Dendritic cell treated with granulocyte-macrophage colony-stimulating factor and Interleukin-4, amounts not matched to agents 40 ng/mL and 50 ng/mL, for 4 days (primary cell): ENCODE results near the gene FTL.

ENCODE experiments used
- H3K27ac Mint-ChIP-seq: one replicate; pipeline ENCODE4 v1.8.0; 2022; ENCODE audit warnings: mild to moderate bottlenecking, mixed read lengths
- H3K27me3 Mint-ChIP-seq: one replicate; pipeline ENCODE4 v1.8.0; 2022; ENCODE audit warnings: mild to moderate bottlenecking, mixed read lengths
- H3K36me3 Mint-ChIP-seq: one replicate; pipeline ENCODE4 v1.8.0; 2022; ENCODE audit warnings: low read depth, mixed read lengths
- H3K4me1 Mint-ChIP-seq: one replicate; pipeline ENCODE4 v1.8.0; 2022; ENCODE audit warnings: low read depth, mixed read lengths
- H3K4me3 Mint-ChIP-seq: one replicate; pipeline ENCODE4 v1.8.0; 2022; ENCODE audit warnings: mild to moderate bottlenecking, moderate library complexity, mixed read lengths
- H3K9me3 Mint-ChIP-seq: one replicate; pipeline ENCODE4 v1.8.0; 2022; ENCODE audit warnings: mixed read lengths
- intact Hi-C: fragments of 100-400 bp; cut with micrococcal nuclease; formaldehyde crosslinking; loops from one replicate; pipeline ENCODE4 v1.15.0; 2022

Gene FTL

GRCh38 chr19:48965806-48966540 is 864 bp downstream of the FTL start:
- intact Hi-C loops = loop anchor here (5.0 kb wide), 1 partner anchor 319 kb away; the partner anchor contains the start of gene CA11
- H3K36me3 Mint-ChIP-seq = peaks cover 97% of the 10 kb centered on the region
- no peaks in the 10 kb centered on the region for H3K27me3 Mint-ChIP-seq
- no peaks in the 10 kb centered on the region for H3K9me3 Mint-ChIP-seq
- H3K27ac Mint-ChIP-seq = peak overlapping the region; percentile 98
- peak overlapping the region; percentile 100 for H3K4me3 Mint-ChIP-seq
- H3K4me1 Mint-ChIP-seq = peaks cover 76% of the 10 kb centered on the region

GRCh38 chr19:48966541-48967345 is 1.6 kb downstream of the FTL start:
- H3K36me3 Mint-ChIP-seq = peaks cover 94% of the 10 kb centered on the region
- no peaks in the 10 kb centered on the region for H3K27me3 Mint-ChIP-seq
- peaks cover 71% of the 10 kb centered on the region for H3K4me1 Mint-ChIP-seq
- peak overlapping the region; percentile 98 for H3K27ac Mint-ChIP-seq
- intact Hi-C loops = loop anchor here (1.0 to 5.0 kb wide), 3 partner anchors 66 to 319 kb away; partner anchors contain the start of genes CA11, NUCB1 and PPP1R15A
- no peaks in the 10 kb centered on the region for H3K9me3 Mint-ChIP-seq
- peak overlapping the region; percentile 100 for H3K4me3 Mint-ChIP-seq

DNA sequence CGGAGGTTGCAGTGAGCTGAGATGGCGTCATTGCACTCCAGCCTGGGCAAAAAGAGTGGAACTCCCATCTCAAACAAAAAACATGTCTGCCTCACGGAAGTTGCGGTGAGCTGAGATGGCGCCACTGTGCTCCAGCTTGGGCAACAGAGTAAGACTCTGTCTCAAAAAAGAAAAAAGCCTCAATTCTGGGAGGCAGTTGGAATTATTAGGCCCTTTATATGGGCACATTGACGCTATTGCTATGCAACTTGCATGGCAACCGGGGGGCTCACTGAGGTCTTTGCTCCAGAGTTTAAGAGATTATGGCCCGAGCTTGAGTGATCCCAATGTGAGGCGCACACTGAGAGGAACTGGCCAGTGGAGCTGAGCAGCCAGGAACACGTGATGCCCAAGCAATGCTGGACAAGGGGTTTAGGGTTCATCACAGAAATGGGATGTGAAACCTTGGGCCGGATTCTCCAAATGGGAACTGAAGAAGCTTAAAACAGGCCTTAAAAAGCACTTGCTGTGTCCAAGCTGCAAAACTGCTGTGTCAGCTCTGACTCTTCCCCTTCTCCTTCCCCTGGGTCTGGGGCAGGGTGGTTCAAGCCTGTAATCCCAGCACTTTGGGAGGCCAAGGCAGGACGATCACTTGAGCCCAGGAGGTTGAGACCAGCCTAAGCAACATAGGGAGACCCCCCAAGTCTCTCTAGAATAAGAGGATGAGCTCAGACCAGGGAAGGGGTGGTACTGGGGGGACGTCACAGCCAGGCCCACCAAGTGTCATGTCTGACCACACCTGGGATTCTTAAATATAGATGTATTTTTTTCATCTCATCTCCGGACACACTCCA is 2.5 kb downstream of the FTL start:
- intact Hi-C loops = loop anchor here (1.0 to 5.0 kb wide), 3 partner anchors 67 to 320 kb away; partner anchors contain the start of genes CA11, NUCB1 and PPP1R15A
- peaks cover 62% of the 10 kb centered on the region for H3K4me1 Mint-ChIP-seq

DNA sequence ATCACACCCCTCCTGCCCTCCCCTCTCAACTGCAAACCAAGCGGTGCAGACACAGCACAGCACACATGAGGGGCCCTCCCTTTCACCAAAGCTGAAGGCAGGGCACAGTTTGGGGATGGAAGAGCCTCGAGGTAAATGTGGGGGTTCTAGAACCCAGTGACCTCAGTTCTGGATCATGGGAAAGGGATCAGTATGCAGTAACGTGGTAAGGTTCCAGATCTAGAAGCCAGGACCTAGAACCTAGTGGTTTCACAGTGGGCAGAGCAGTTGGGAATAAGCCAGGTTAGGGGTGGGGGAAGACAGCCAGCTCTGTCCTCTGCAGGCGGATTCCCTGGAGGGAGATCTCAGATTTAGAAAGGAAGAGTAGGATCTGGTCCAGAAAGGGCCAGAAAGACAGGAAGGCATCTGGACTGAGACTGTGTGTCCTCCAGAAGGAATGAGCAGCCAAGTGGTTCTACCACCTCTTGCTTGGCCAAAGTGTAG is 3.1 kb downstream of the FTL start:
- Mint-ChIP-seq H3K27me3 (no peaks in the 10 kb centered on the region), H3K9me3 (no peaks in the 10 kb centered on the region), H3K4me3 (peak overlapping the region; percentile 100), H3K4me1 (peaks cover 56% of the 10 kb centered on the region), H3K36me3 (peaks cover 90% of the 10 kb centered on the region), H3K27ac (peak overlapping the region; percentile 98)
- intact Hi-C loops = loop anchor here (5.0 kb wide), 1 partner anchor 321 kb away; the partner anchor contains the start of gene CA11

More for the DNA sequence above, 2.5 kb downstream of the FTL start:
- peak overlapping the region; percentile 100 for H3K4me3 Mint-ChIP-seq
- H3K9me3 Mint-ChIP-seq = no peaks in the 10 kb centered on the region
- peak overlapping the region; percentile 98 for H3K27ac Mint-ChIP-seq
- no peaks in the 10 kb centered on the region for H3K27me3 Mint-ChIP-seq
- H3K36me3 Mint-ChIP-seq = peaks cover 90% of the 10 kb centered on the region

GRCh38 chr19:48968813-48969218 is 3.7 kb downstream of the FTL start:
- intact Hi-C loops = loop anchor here (5.0 kb wide), 1 partner anchor 322 kb away; the partner anchor contains the start of gene CA11
- peak overlapping the region; percentile 98 for H3K27ac Mint-ChIP-seq
- H3K4me1 Mint-ChIP-seq = peaks cover 50% of the 10 kb centered on the region
- no peak overlapping the region for H3K4me3 Mint-ChIP-seq
- no peaks in the 10 kb centered on the region for H3K9me3 Mint-ChIP-seq
- no peaks in the 10 kb centered on the region for H3K27me3 Mint-ChIP-seq
- peaks cover 90% of the 10 kb centered on the region for H3K36me3 Mint-ChIP-seq

GRCh38 chr19:48969276-48970138 is 4.4 kb downstream of the FTL start:
- peaks cover 90% of the 10 kb centered on the region for H3K36me3 Mint-ChIP-seq
- intact Hi-C loops = loop anchor here (2.0 to 5.0 kb wide), 2 partner anchors 175 to 322 kb away; partner anchors contain the start of gene CA11

DNA sequence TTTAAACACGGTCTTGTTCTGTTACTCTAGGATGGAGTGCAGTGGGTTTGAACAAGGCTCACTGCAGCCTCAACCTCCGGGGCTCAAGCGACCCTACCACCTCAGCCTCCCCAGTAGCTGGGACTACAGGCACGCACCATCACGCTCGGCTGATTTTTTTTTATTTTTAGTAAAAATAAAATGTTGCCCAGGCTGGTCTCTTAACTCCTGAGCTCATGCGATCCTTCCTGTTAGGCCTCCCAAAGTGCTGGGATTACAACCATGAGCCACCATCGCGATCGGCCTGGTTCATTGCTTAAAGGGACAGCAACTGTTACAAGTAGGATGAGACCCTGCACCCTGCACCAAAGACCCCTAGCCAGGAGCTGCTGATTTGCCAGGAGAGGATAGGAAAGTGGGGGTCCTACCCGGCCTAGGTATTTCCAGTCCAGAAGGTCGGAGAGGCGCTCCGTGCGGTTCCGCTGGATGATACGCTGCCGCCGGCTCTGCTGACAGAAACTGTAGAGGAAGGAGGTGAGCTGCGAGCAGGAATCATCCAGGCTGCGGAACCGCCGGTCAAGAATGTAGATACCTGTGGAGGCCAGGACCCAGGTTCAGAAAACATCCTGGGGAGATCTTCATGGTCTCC is 5.1 kb downstream of the FTL start:
- Mint-ChIP-seq H3K36me3 (peaks cover 88% of the 10 kb centered on the region), H3K27me3 (no peaks in the 10 kb centered on the region), H3K27ac (no peak overlapping the region), H3K9me3 (no peaks in the 10 kb centered on the region), H3K4me3 (peak overlapping the region; percentile 20), H3K4me1 (peaks cover 40% of the 10 kb centered on the region)
- intact Hi-C loops = loop anchor here (2.0 kb wide), 1 partner anchor 175 kb away; no protein-coding TSS in a partner anchor

More at GRCh38 chr19:48969276-48970138, 4.4 kb downstream of the FTL start:
- H3K4me1 Mint-ChIP-seq = peaks cover 43% of the 10 kb centered on the region
- no peak overlapping the region for H3K4me3 Mint-ChIP-seq
- no peaks in the 10 kb centered on the region for H3K9me3 Mint-ChIP-seq
- peak overlapping the region; percentile 98 for H3K27ac Mint-ChIP-seq
- no peaks in the 10 kb centered on the region for H3K27me3 Mint-ChIP-seq

- peak overlapping the region; percentile 20 for H3K4me3 Mint-ChIP-seq
- no peaks in the 10 kb centered on the region for H3K9me3 Mint-ChIP-seq
- H3K27ac Mint-ChIP-seq = peak overlapping the region; percentile 60
- H3K36me3 Mint-ChIP-seq = peaks cover 86% of the 10 kb centered on the region
- no peaks in the 10 kb centered on the region for H3K27me3 Mint-ChIP-seq
- peaks cover 40% of the 10 kb centered on the region for H3K4me1 Mint-ChIP-seq
- intact Hi-C loops = loop anchor here (1.0 to 2.0 kb wide), 2 partner anchors 176 to 183 kb away; no protein-coding TSS in a partner anchor
These were observed 5.8 kb downstream of the FTL start for GRCh38 chr19:48970923-48971395.

- Mint-ChIP-seq H3K4me1 (peaks cover 5% of the 10 kb centered on the region), H3K27ac (no peak overlapping the region), H3K4me3 (no peak overlapping the region), H3K27me3 (no peaks in the 10 kb centered on the region), H3K9me3 (peaks cover 8% of the 10 kb centered on the region), H3K36me3 (peaks cover 85% of the 10 kb centered on the region)
- intact Hi-C loops = no loop called here
These were observed 11.1 kb downstream of the FTL start for GRCh38 chr19:48975947-48976847.

- intact Hi-C loops = no loop called here
- H3K27ac Mint-ChIP-seq = no peak overlapping the region
- peaks cover 8% of the 10 kb centered on the region for H3K9me3 Mint-ChIP-seq
These were observed 12.0 kb downstream of the FTL start for GRCh38 chr19:48977061-48977460.

DNA sequence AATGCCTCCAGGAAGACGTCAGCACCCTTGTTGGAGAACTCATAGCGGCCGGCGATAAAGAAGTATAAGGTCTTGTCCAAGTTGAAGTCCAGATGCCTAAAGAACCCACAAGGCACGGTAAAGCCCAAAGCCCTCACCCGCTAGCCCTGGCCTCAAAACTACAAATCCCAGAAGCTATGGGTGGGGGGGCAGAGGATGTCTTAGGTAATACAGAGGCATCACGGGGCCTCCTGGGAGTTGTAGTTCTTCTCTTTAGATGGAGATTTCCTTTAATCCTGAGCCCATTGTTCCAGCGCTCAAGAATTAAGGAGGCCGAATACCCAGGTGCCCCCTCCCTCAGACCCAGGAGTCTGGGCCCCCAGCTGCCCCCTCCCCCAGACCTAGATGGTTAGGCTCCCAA is 17.2 kb downstream of the FTL start:
- H3K4me3 Mint-ChIP-seq = no peak overlapping the region
- peaks cover 89% of the 10 kb centered on the region for H3K36me3 Mint-ChIP-seq
- peaks cover 1% of the 10 kb centered on the region for H3K4me1 Mint-ChIP-seq
- no peaks in the 10 kb centered on the region for H3K9me3 Mint-ChIP-seq
- no peaks in the 10 kb centered on the region for H3K27me3 Mint-ChIP-seq
- intact Hi-C loops = no loop called here
- no peak overlapping the region for H3K27ac Mint-ChIP-seq

More at GRCh38 chr19:48977061-48977460, 12.0 kb downstream of the FTL start:
- H3K27me3 Mint-ChIP-seq = no peaks in the 10 kb centered on the region
- H3K4me1 Mint-ChIP-seq = peaks cover 5% of the 10 kb centered on the region
- no peak overlapping the region for H3K4me3 Mint-ChIP-seq
- peaks cover 88% of the 10 kb centered on the region for H3K36me3 Mint-ChIP-seq
